HTERT RPE-1 (cell line): ENCODE results near the gene RNF113B.

Experiments used
- in situ Hi-C: fragments of 300-500 bp; cut with MboI; formaldehyde crosslinking; loops from 4 replicates; pipeline ENCODE4 v1.14.3; 2020; ENCODE audit warnings: low sequenced_read_pairs

Gene RNF113B

GRCh38 chr13:98142380-98143156 lies 34.5 kb downstream of the RNF113B start, which contains the start of gene FARP1:
FARP1 (plus strand) TSS chr13:98143094; CDS start chr13:98213243, 70,149 bp downstream.
- in situ Hi-C loops, result no loop called here

GRCh38 chr13:98141509-98142379 lies 35.3 kb downstream of the RNF113B start:
- in situ Hi-C loops, result no loop called here

GRCh38 chr13:98141091-98141490 lies 36.0 kb downstream of the RNF113B start:
- in situ Hi-C loops, result no loop called here

DNA sequence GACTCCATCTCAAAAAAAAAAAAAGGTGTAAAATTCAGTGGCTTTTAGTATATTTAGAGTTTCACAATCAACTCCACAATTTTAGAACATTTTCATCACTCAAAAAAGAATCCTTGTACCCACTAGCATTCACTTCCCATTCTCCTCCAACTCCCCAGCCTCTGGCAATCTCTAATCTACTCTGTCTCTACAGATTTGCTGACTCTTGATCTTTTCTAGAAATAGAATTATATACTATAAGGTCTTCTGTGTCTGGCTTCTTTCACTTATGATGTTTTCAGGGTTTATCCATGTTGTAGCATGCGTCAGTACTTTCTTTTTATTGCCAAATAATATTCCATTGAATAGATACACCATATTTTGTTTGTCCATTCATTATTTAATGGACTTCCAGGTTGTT lies 42.2 kb downstream of the RNF113B start:
- in situ Hi-C loops, result no loop called here

DNA sequence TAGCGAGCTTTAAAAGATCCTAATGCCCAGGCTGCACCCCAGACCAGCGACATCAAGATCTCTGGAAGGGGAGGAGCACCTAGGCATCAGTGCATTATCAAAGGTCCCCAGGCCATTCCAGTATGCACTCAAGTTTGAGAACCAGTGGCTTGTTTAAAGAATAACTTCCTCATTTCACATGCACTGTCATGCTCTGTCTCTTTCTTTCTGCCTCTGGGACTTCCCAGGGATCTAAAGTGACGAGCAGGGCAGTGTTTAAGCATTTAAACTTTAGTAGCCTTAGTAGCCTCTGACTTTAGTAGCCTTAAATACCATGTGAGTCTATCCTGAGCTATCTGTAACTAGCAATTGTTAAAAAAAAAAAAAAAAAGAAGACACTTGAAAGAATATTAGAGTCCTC lies 43.1 kb downstream of the RNF113B start:
- in situ Hi-C loops, result no loop called here

DNA sequence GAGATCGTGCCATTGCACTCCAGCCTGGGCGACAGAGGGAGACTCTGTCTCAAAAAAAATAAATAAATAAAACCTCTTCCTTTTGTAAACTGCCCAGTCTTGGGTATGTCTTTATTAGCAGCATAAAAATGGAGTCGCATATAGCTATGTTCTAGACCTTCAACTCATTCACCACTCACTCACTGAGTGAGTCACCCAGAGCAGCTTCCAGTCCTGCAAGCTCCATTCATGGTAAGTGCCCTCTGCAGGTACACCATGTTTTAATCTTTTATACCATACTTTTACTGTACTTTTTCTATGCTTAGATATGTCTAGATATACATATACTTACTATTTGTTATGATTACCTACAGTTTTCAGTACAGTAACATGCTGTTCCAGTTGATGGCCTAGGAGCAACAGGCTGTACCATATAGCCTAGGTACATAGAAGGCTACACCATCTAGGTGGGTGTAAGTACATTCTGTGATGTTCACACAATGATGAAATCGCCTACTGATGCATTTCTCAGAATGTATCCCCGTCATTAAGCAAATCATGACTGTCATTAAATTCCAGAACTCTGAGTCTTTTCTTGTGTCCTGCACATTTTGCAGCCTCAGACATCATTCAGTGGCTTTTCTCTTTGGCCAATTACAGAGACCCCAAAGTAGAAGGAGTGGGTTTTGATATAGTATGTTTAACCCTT lies 47.9 kb downstream of the RNF113B start:
- in situ Hi-C loops, result no loop called here
